ENCODE results near the gene LBH.

LBH gene

DNA sequence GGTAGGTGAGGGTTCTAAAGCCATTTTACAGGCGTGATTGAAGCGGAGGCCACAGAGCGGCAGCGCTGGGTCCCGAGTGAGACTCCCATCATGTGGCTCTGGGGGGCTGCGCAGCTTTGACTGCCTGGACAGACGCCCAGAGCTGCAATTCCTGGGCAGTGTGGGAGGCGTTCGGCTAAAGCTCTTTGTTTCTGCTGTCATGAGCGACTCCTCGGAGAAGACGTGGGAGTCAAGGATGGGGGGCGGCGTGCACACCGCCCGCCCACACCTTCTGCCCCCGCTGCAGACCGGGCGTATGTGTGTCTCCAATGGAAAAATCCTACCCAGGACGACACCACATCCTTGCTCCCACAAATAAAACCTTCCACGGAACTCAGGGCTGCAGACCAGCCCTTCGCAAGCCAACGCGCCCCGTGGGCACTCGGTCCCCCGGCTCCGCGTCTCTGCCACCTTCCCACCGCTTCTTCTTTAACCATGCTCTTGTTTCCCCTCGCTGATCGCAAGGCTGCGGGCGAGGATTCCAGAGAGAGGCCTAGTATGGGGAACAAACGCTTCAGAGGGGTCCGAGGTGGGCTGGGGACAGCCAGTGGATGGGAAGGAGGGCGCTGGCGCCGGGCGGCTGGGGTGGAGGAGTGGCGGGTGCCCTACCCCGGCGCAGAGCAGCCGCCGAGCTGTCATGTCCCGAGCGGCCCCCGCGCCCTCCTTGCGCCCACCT is 680 bp upstream of the LBH start:
- in situ Hi-C loops (cut with HindIII; ENCODE audit: low pct_ligation_motif_present, low pct_unique_long_range_greater_than_20kb, low sequenced_read_pairs) = no loop called here
- DNase-seq = no peak

DNA sequence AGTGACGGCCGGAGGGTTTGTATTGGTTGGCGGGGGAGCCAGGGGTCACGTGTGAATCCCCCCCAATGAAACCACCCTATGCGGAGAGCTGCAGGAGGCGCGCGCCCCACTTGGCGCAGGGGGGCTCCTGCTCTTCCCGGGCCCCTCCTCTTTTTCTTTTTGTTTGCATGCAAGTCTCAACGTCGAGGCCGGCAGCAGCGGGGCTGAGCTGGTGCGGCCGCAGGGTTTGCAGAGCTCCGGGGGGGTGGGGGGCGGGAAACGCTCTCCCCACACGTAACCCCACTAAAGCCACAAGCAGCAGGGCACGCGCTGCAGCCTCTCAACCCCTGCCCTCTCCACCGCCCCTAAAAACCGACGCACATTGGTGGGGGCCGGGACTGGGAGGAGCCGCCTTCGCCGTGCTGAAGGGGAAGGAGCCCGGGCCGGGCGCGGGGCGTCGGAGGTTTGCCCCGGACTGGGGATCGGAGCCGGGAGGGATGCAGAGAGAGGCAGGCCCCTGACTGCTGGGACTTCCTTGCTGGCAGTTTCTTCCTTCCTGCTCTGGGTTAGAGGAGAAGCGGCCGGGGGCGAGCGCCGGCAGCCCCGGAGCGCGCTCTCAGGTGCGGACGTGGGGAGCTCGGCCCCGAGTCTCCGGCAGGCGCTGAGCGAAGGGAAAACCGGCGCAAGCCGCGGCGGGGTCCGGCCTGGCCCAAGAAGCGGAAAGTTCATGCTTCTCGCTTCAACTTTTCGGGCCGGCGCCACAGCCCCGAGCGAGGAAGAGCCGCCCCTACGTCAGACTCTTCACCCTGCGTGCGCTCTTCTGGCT is 864 bp downstream of the LBH start:
- in situ Hi-C loops (cut with HindIII; ENCODE audit: low pct_ligation_motif_present, low pct_unique_long_range_greater_than_20kb, low sequenced_read_pairs) = no loop called here

DNA sequence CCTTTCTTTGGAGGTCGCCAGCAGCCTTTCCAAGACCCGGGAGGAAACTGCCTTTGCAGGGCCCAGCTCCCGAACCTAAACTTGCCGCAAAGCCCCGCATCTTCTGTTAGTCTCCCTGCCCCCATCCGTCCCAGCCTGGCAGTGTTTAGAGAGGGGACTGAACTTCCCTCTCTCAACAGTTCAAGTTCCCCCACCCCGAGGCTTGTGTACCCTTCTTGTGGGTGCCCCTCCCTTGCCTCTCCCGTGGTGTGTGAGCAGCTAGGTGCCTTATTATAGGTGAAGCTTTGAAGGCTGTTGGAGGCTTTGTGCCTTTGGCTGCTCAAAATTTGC is 1.4 kb downstream of the LBH start:
- DNase-seq = no peak
- in situ Hi-C loops (cut with HindIII; ENCODE audit: low pct_ligation_motif_present, low pct_unique_long_range_greater_than_20kb, low sequenced_read_pairs) = no loop called here

More for the DNA sequence above, 864 bp downstream of the LBH start:
- peak; percentile 21 for DNase-seq

DNA sequence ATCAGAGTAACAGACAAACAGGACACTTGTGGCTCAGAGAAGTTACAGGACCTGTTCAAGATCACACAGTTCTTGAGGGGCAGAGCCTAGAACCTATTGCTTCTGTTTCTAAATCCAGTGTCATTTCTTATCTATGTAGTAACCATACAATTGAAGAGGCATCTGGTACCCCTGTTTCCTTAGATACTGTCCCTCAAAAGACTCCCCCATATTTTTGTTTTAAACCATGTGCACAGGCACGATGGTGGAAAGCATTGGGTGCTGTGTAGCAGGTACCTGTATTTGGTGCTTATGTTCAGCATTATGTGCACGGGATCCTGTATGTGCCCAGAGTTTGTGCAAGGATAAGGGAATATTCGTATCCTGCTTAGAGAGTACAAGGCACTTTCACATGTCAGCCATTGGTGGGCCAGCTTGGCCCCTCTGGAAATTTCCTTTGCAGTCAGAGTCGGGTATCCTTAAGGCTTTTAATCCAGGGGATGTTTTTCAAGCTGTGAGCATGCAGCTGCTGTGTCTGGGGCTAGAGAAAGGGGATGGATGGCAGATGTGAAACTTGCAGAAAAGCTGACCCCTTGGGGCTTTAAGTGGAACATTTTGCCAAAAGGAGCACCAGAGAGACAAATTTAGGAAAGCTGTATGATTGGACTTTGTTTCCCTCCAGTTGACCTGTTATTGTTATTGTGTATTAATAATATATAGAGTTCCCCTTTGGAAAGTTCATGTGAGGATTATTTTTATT is 2.1 kb downstream of the LBH start:
- no peak for DNase-seq
- in situ Hi-C loops (cut with HindIII; ENCODE audit: low pct_ligation_motif_present, low pct_unique_long_range_greater_than_20kb, low sequenced_read_pairs) = no loop called here

DNA sequence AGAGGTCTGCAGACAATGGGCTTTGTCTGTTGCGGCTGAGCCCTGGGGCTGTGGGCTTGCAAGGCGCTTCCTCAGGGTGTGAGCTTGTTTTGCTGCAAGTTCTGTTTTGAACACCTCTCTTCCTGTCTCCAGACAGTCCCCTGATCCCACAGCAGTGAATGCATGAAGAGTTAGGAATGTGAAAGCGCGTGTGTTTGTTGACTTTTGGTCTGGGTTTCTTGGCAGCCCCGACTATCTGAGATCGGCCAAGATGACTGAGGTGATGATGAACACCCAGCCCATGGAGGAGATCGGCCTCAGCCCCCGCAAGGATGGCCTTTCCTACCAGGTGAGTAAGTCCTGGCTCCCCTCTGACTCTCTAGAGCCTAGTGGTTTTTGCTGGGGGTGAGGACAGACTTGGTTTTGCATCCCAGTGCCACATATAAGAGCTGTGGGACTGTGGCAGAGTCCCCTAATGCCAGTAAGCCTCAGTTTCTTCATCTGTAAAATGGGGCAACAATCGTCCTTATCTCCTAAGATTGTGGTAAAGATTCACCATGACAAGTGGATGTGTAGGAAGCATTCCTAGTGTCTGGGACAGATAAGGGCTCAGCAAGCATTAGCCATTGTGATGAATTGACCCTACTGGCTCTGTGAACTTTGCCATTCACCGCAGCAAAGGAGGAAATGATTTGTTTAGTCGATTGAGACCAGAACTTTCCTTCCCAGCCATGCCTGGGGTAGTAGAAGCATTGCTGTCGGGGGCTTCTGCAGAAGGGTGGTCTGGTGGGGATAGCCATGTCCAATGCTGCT is 3.0 kb downstream of the LBH start:
- DNase-seq = peak; percentile 88

DNA sequence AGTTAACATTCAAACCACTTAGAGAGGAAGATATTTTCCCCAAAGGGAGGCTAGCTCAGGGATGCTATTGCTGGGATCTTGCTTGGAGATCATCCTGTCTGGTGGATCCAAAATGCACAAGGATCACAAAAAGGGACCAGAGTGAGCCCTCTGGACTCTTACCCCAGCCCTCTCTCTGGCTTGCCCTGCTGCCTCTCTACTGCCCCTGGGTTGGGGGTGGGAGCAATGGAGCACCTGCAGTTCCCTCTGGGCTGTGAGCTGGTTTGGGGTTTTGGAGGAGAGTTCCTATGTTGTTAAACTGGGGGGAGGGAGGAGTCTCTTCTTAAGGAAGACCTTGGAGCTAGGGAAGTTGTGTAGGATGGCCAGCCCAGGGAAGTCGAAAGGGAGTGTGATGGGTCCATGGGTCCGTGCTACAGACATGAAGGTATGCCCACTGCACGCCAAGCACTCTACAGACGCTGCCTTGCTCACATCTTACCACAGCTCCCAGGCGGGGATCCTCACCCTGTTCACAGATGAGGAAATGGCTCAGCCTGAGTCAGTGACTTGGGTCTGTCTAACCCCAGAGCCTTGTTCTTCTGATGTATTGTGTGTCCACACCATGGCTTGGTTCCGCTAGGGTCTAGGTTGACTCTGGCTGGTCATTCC is 3.8 kb downstream of the LBH start:
- no peak for DNase-seq
- in situ Hi-C loops (cut with HindIII; ENCODE audit: low pct_ligation_motif_present, low pct_unique_long_range_greater_than_20kb, low sequenced_read_pairs) = no loop called here

More for the DNA sequence above, 3.0 kb downstream of the LBH start:
- in situ Hi-C loops (cut with HindIII; ENCODE audit: low pct_ligation_motif_present, low pct_unique_long_range_greater_than_20kb, low sequenced_read_pairs) = no loop called here

DNA sequence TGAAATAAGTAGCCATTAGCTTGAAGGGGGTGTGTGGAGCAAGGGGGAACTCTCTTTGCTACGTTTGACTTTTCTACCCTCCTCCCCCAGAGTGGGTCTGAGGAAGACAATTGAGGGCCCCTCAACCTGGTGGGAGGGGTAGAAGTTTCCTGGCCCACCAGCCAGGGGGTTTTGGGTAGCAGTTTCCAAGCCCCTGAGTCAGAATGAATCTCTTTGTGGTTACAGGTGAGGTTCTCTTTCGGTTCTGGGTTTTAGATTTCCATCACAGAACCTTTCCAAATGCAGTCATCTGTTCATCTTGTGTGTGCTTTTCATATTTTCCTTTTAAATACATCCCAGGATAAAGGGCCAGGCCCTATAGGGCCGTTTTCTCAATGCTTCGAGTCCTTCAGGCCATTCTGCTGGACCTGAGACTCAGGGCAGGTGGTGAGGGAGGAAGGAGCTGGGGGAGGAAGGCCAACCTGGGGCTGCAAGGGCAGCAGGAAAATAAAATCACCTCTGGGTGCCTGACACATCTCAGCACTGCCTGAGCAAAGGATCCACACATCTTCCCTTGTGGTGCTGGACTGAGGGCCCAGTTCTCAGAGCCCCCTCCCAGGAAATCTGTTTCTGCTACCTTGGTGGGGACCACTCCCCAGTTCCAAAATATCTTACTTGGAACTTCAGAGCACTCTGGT is 4.7 kb downstream of the LBH start:
- DNase-seq = no peak
- in situ Hi-C loops (cut with HindIII; ENCODE audit: low pct_ligation_motif_present, low pct_unique_long_range_greater_than_20kb, low sequenced_read_pairs) = no loop called here

DNA sequence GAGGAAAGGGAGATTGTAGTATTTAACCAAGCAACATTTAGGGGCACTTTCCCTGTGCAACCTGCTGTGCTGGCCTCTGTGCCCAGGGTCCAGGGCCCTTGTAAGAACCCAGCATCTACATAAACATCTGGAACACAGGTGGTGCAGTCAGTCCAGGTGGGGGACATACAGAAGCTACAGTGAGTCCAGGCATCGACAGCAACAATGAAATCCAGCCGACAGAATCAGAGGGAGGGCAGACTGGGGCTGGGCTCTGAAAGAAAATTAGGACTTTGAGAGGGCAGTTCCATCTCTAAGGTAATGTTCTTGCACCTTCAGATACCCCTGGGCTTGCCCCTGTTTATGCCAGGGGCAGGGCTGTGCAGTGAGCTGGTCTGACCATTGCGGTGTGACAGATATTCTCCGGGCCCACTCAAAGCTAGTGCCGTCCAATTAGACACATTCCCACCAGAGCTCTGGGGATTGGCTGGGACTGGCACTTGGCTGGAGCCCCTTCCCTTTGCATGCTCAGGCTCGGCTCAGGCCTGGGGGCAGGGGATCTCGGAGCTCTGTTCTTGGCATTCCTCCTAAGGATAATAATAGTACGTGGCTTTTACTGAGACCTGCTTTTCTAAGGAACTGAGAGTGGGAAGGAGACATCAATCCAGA is 5.4 kb downstream of the LBH start:
- no peak for DNase-seq

DNA sequence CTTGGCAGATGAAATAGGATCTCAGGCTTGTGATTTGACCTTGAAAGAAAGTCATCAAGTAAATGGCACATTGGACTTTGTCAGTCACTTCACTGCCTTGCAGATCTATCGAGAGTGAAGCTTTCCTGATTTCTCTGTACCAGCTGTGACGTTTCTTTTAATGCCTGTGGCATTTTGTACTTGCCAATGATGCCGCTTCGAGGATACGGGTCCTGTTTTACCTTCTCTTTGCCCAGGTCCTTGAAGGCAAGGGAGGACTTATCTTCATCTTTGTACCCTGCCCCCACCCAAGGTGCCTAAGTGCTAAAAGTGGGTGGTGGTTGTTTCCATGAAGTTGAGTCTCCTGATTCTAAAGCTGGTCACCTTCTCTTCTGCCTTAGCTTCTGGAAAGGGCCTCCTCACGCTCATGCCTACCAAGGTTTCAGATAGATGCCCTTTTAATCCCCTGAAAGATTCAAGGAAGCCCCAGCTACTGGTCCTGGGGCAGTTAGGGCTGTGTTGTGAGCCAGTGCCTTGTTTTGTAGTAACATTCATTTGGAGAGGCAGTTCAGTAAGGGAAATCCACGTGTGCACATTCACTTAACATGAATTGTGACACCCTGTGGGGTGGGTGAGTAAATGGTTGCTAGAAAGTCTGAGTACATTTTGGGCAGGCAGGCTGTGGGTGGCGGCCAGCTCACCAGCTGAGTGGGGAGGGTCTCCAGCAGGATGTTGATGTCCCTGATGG is 6.1 kb downstream of the LBH start:
- no peak for DNase-seq
- in situ Hi-C loops (cut with HindIII; ENCODE audit: low pct_ligation_motif_present, low pct_unique_long_range_greater_than_20kb, low sequenced_read_pairs) = no loop called here

More for the DNA sequence above, 5.4 kb downstream of the LBH start:
- in situ Hi-C loops (cut with HindIII; ENCODE audit: low pct_ligation_motif_present, low pct_unique_long_range_greater_than_20kb, low sequenced_read_pairs) = no loop called here

DNA sequence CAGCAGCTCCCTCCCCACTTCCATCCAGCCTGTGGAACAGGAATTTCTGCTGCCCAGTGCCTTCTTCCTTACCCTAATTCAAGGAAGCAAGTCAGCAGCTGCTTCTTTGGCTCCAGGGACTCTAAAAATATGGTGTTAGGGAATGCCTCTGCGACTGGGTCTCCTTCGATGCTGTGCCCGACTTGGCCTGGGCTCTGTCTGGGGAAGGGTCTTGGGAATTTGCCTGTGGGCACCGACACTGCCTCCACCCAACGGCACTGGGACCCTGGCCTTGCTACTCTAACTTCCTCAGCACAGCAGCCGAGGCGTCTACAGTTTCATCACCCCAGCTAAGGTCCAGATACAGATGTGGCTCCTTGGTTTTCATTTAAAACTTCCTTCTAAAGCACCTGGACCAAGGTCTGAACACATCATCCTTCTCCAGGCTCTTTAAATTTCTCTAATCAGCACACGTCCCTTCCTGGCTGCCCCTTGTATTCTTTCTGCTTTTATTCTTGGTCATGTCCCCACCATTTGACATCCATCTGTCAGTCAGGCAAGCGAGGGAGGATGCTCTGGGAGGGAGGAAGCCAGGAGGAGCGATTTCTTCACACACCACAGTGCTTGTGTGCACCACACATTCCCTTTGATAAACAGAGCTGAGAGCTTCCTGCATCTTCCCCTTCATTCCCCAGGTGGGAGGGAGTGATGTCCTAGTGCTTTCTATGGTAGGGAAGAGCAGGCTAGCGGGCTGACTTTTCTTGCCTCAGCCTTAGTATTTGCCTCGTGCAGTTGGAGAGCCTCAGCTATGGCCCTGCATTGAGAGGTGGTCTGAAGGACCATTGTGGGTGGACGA is 6.8 kb downstream of the LBH start:
- DNase-seq = no peak

DNA sequence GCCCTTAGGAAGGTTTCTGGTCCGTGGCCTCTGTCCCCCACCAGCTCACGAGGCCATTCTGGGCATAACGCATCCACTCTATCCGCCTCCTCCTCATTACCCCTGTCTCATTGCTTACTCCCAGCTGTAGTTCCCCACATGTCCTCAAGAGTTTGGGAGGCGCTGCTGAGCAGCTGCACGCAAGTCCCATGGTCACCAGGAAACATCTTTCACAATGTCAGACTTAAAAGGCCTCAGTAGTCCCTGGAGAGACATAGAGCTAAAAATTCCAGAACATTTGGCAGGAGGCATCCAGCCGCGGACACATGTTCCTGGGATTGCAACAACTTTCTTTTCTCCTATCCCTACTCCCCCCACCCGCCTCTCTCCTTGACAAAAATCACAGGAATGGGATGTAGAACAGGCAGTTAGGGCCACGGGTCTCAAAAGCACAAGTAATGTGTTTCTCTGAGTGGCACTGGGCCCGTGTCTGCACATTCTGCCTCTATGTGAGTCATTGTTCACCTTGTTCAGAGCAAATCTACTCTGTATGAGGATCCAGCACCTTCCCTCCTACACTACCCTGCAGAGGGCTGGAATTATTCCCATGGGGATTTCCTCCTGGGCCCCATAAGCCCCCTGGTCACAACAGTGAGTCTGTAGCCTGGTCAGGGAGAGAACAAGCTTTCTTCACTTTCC is 8.1 kb downstream of the LBH start:
- DNase-seq = peak; percentile 69
- in situ Hi-C loops (cut with HindIII; ENCODE audit: low pct_ligation_motif_present, low pct_unique_long_range_greater_than_20kb, low sequenced_read_pairs) = no loop called here

More for the DNA sequence above, 6.8 kb downstream of the LBH start:
- in situ Hi-C loops (cut with HindIII; ENCODE audit: low pct_ligation_motif_present, low pct_unique_long_range_greater_than_20kb, low sequenced_read_pairs) = no loop called here

DNA sequence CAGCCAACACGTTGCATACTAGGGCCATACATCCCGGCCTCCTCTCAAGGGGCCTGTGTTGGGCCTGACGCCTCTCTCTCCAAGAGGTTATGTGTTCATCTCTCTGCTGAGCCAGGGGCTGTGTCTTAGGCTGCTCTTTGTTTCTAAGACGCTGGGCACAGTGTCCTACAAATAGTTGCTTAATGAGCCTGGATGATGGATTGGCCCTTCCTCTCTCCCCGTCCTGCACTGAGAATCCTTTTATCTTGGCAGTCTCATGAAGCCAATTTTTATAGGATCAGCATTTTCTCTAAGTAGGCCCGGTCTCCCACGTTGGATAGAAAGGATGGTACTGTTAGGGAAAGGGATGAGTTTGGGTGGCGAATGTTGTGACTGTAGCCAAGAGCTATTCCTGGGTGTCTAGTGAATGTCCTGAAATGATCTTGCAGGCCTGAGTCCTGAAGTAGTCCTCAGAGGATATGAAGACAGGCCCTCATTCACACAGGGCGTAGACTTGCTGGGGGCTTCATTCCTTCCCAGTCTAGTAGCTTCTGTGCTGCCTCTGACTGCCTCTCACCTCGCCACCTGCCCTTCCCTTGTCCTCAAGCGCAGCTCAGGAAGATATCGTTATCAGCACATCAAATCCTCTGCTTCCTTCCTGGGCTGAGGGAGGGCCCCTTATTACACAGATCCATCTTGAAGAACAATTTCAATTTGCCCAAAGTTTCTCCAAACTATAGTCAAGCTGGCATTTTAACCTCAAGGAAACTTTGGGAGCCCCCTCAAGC is 8.8 kb downstream of the LBH start:
- in situ Hi-C loops (cut with HindIII; ENCODE audit: low pct_ligation_motif_present, low pct_unique_long_range_greater_than_20kb, low sequenced_read_pairs) = no loop called here
- no peak for DNase-seq

DNA sequence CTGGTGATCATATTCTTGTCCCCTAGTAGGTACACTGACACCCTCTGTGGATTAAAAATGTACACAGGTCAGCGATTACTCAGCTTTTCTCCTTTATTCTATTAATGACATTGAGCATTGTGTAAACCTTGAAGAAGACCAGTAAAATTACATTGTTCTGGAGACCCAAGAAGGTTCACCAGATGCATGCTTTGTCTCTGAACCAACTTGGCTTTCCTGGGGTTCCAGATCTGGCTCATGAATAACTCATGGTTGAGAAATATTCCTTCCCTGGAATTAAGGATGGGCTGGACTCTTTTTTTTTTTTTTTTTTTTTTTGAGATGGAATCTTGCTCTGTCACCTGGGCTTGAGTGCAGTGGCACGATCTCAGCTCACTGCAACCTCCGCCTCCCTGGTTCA is 11.9 kb downstream of the LBH start:
- in situ Hi-C loops (cut with HindIII; ENCODE audit: low pct_ligation_motif_present, low pct_unique_long_range_greater_than_20kb, low sequenced_read_pairs) = no loop called here
- no peak for DNase-seq

DNA sequence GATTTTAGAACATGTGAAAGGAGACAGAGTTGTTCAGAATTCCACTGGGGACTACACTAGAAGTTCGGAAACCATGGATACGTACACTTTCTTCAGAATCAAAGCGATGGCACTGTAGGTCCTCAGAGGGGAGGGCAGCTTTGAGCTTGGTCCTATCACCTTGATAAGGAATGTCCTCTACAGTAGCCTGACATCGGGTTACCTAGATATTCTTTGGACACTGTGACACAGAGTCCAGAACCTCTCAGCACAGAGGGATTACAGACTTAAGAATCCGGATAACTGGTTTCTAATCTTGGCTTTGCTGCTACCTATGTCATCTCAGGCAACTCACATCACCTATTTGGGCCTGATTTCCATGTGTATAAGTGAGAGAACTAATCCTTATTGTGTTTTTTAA is 14.0 kb downstream of the LBH start:
- no peak for DNase-seq
- in situ Hi-C loops (cut with HindIII; ENCODE audit: low pct_ligation_motif_present, low pct_unique_long_range_greater_than_20kb, low sequenced_read_pairs) = no loop called here

DNA sequence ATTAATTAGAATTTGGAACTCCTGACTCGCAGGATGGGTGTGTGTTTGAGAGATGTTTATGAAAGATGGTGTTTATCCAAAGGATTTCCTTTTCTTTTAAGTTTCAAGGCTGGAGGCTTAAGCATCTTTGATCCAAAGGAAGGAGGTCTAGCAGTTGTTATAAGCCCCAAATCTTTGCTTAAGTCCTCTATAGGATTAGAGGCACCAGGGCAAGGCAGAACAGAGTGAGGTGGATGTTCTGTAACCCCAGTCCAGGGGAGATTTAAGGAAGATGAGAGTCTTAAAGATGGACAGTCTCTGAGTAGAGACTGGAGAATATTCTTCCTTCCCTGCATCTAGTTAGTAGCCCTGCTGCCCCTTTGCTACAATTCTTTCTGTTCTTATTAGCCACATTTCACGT is 17.5 kb downstream of the LBH start:
- in situ Hi-C loops (cut with HindIII; ENCODE audit: low pct_ligation_motif_present, low pct_unique_long_range_greater_than_20kb, low sequenced_read_pairs) = no loop called here
- DNase-seq = no peak

All from ACHN (cell line).